Measurements from ENCODE around the gene RANBP17. TPM values are rescaled to one million over a fixed set of nuclear protein-coding genes. Genes with fewer than 3 reads are reported as not detected.

Gene RANBP17
- polyA plus RNA-seq, 1 donor from 2014 or later = 25.5 TPM

GRCh38 chr5:171093598-171093997, 231.8 kb downstream of the RANBP17 start:
- no peaks in the 10 kb centered on the region for H3K79me2 ChIP-seq (replicated peaks; ENCODE audit: insufficient read depth, low read length)
- H3F3A ChIP-seq (ENCODE audit: insufficient read depth, low read length, poor library complexity, severe bottlenecking) = no peaks in the 10 kb centered on the region
- no peak overlapping the region for H3K27ac ChIP-seq (ENCODE audit: low read length)
- no peaks in the 10 kb centered on the region for H3K9me2 ChIP-seq (ENCODE audit: insufficient read depth, low read length)
- no peak overlapping the region for H3K9ac ChIP-seq (ENCODE audit: low read length)
- H3K4me3 ChIP-seq (ENCODE audit: low read length) = no peak overlapping the region
- no peaks in the 10 kb centered on the region for H3K27me3 ChIP-seq (ENCODE audit: insufficient read depth, low read depth, low read length)
- no peaks in the 10 kb centered on the region for H3K9me3 ChIP-seq (ENCODE audit: low read length)
- no peak overlapping the region for H3K4me2 ChIP-seq (ENCODE audit: low read length)
- H2AFZ ChIP-seq (ENCODE audit: low read depth, low read length) = no peak overlapping the region
- no peaks in the 10 kb centered on the region for H4K20me1 ChIP-seq (ENCODE audit: insufficient read depth)
- H3K36me3 ChIP-seq (ENCODE audit: insufficient read depth, low read length) = no peaks in the 10 kb centered on the region
- TF ChIP-seq SMC3 (conservative IDR thresholded peaks at IDR 0.05; ENCODE audit: poor library complexity) = no peak
- TF ChIP-seq EP300 (conservative IDR thresholded peaks at IDR 0.05; ENCODE audit: poor library complexity, severe bottlenecking) = no peak
- TF ChIP-seq TAF1 (IDR thresholded peaks at IDR 0.05; ENCODE audit: low read depth) = no peak
- no peak for TF ChIP-seq REST (IDR thresholded peaks at IDR 0.05; ENCODE audit: borderline replicate concordance)
- TF ChIP-seq RAD21 (conservative IDR thresholded peaks at IDR 0.05) = no peak
- no peak for TF ChIP-seq POLR2AphosphoS5 (IDR thresholded peaks at IDR 0.05)
- no peak for TF ChIP-seq MXI1 (conservative IDR thresholded peaks at IDR 0.05; ENCODE audit: poor library complexity, severe bottlenecking)
- no peak for TF ChIP-seq CTCF (IDR thresholded peaks at IDR 0.05; ENCODE audit: poor library complexity, severe bottlenecking)
- TF ChIP-seq EZH2 (IDR thresholded peaks at IDR 0.05; ENCODE audit: borderline replicate concordance, insufficient read depth, low read length, poor library complexity, severe bottlenecking) = no peak

- no peak overlapping the region for H3K4me3 ChIP-seq (ENCODE audit: low read length)
- H3K9ac ChIP-seq (ENCODE audit: low read length) = no peak overlapping the region
- H4K20me1 ChIP-seq (ENCODE audit: insufficient read depth) = no peaks in the 10 kb centered on the region
- H2AFZ ChIP-seq (ENCODE audit: low read depth, low read length) = no peak overlapping the region
- no peaks in the 10 kb centered on the region for H3K9me3 ChIP-seq (ENCODE audit: low read length)
- no peaks in the 10 kb centered on the region for H3K36me3 ChIP-seq (ENCODE audit: insufficient read depth, low read length)
- no peaks in the 10 kb centered on the region for H3K79me2 ChIP-seq (replicated peaks; ENCODE audit: insufficient read depth, low read length)
- H3K27ac ChIP-seq (ENCODE audit: low read length) = no peak overlapping the region
- TF ChIP-seq EZH2 (IDR thresholded peaks at IDR 0.05; ENCODE audit: borderline replicate concordance, insufficient read depth, low read length, poor library complexity, severe bottlenecking) = no peak
- TF ChIP-seq POLR2AphosphoS5 (IDR thresholded peaks at IDR 0.05) = no peak
- no peaks in the 10 kb centered on the region for H3K27me3 ChIP-seq (ENCODE audit: insufficient read depth, low read depth, low read length)
- no peak overlapping the region for H3K4me2 ChIP-seq (ENCODE audit: low read length)
- no peaks in the 10 kb centered on the region for H3K9me2 ChIP-seq (ENCODE audit: insufficient read depth, low read length)
- H3F3A ChIP-seq (ENCODE audit: insufficient read depth, low read length, poor library complexity, severe bottlenecking) = no peaks in the 10 kb centered on the region
Measured at GRCh38 chr5:171094356-171094755, 232.5 kb downstream of the RANBP17 start.
